Thyroid gland (tissue), 4 donors: Measurements from ENCODE around the gene TNFRSF11A. TPM values are rescaled to one million over a fixed set of nuclear protein-coding genes. Genes with fewer than 3 reads are reported as not detected.

Experiments
- DNase-seq, 2 donors: peaks; one replicate each; pipeline ENCODE4 v3.0.0-alpha.2; 2019
- H3K27ac ChIP-seq, 3 donors: fragments of 200-600 bp; sonication (generic); 1 replicate in 2 of 3; 2 replicates in 1 of 3; pipeline ENCODE4 v1.5.1; 2016 to 2019; ENCODE audit warnings: mild to moderate bottlenecking in 1 of 3, moderate library complexity in 1 of 3
- H3K27me3 ChIP-seq: fragments of 200-600 bp; sonication (generic); one replicate; pipeline ENCODE4 v1.5.1; 2019
- H3K36me3 ChIP-seq, 2 donors: fragments of 200-600 bp; sonication (generic); one replicate each; pipeline ENCODE4 v1.5.1; 2016 to 2019
- H3K4me1 ChIP-seq, 2 donors: fragments of 200-600 bp; sonication (generic); one replicate each; pipeline ENCODE4 v1.5.1; 2017 to 2019
- H3K4me3 ChIP-seq, 3 donors: fragments of 200-600 bp; sonication (generic); replicated peaks in 1 of 3; 1 replicate in 2 of 3; 2 replicates in 1 of 3; pipeline ENCODE4 v1.5.1; 2016; ENCODE audit warnings: mild to moderate bottlenecking in 1 of 3
- H3K9me3 ChIP-seq: fragments of 200-600 bp; sonication (generic); one replicate; pipeline ENCODE4 v1.5.1; 2017
- CTCF ChIP-seq, 6 experiments: fragments of 200-600 bp in 3 of 6; fragments of 450-650 bp in 3 of 6; sonication (generic) in 3 of 6; IDR thresholded peaks; one replicate each; pipeline ENCODE4 v1.5.1; 2016 to 2019; ENCODE audit warnings: antibody characterized with exemption in 6 of 6, mild to moderate bottlenecking in 2 of 6, inconsistent platforms in 1 of 6, moderate library complexity in 1 of 6
- POLR2A ChIP-seq, 2 donors: fragments of 450-650 bp; IDR thresholded peaks; one replicate each; pipeline ENCODE4 v1.6.1; 2017; ENCODE audit warnings: antibody characterized with exemption in 2 of 2, mild to moderate bottlenecking in 2 of 2, moderate library complexity in 1 of 2
- WGBS, 2 donors: methylation state at CpG; one replicate each; pipeline ENCODE4 v1.1.5; 2017; 5-methylcytosine and 5-hydroxymethylcytosine counted together
- intact Hi-C: fragments of 100-400 bp; cut with DNase I; formaldehyde crosslinking; loops from one replicate; pipeline ENCODE4 v1.15.1; 2023
- total RNA-seq, 4 donors: library from RNA; depleted of rRNA; stranded (reverse); fragments of >200 nt; gene quantifications; one replicate each; pipeline ENCODE4 v1.2.3, GENCODE V29; 2016

Gene TNFRSF11A
- total RNA-seq, 4 donors from 2014 or later, result 3.3 to 11.6 (median 6.7) TPM

- H3K4me3 ChIP-seq, result no peak overlapping the region
- H3K27ac ChIP-seq, result no peak overlapping the region
- TF ChIP-seq POLR2A (IDR thresholded peaks at IDR 0.05), result no peak
- TF ChIP-seq CTCF (IDR thresholded peaks at IDR 0.05), result no peak
- no peaks in the 10 kb centered on the region for H3K9me3 ChIP-seq
- intact Hi-C loops, result no loop called here
- no peak for DNase-seq
- H3K36me3 ChIP-seq, result no peaks in the 10 kb centered on the region
- peaks cover 0 to 16% of the 10 kb centered on the region in 2 donors for H3K4me1 ChIP-seq
- WGBS, 2 donors, result 76 to 78% methylated on average over 11 of the region's 11 CpGs
- H3K27me3 ChIP-seq, result no peaks in the 10 kb centered on the region
These were observed 110.4 kb downstream of the TNFRSF11A start for GRCh38 chr18:62435435-62436031.

- H3K27me3 ChIP-seq, result no peaks in the 10 kb centered on the region
- H3K27ac ChIP-seq, result peak overlapping the region in 2 of 3 donors; percentile 27 to 55
- H3K4me3 ChIP-seq, result no peak overlapping the region
- TF ChIP-seq CTCF (IDR thresholded peaks at IDR 0.05) (no peak), POLR2A (IDR thresholded peaks at IDR 0.05) (no peak)
- H3K9me3 ChIP-seq, result no peaks in the 10 kb centered on the region
- H3K4me1 ChIP-seq, result peaks cover 0 to 16% of the 10 kb centered on the region in 2 donors
- DNase-seq, result no peak
- intact Hi-C loops, result no loop called here
- 73 to 79% methylated on average over 7 of the region's 7 CpGs for WGBS, 2 donors
- H3K36me3 ChIP-seq, result no peaks in the 10 kb centered on the region
These were observed 111.6 kb downstream of the TNFRSF11A start for GRCh38 chr18:62436636-62437234.

GRCh38 chr18:62437235-62438017 is 112.3 kb downstream of the TNFRSF11A start:
- intact Hi-C loops, result no loop called here
- Histone ChIP-seq H3K4me3 (no peak overlapping the region), H3K36me3 (no peaks in the 10 kb centered on the region), H3K4me1 (peaks cover 0 to 16% of the 10 kb centered on the region in 2 donors), H3K9me3 (no peaks in the 10 kb centered on the region), H3K27ac (peak overlapping the region in 2 of 3 donors; percentile 27 to 55), H3K27me3 (no peaks in the 10 kb centered on the region)
- peak; percentile 42 to 46 for DNase-seq
- TF ChIP-seq CTCF (IDR thresholded peaks at IDR 0.05) (no peak), POLR2A (IDR thresholded peaks at IDR 0.05) (no peak)
- WGBS, 2 donors, result 36 to 50% methylated on average over 11 of the region's 11 CpGs

- Histone ChIP-seq H3K4me3 (no peak overlapping the region), H3K36me3 (no peaks in the 10 kb centered on the region), H3K9me3 (no peaks in the 10 kb centered on the region), H3K4me1 (peaks cover 0 to 16% of the 10 kb centered on the region in 2 donors), H3K27ac (peak overlapping the region in 2 of 3 donors; percentile 27 to 55), H3K27me3 (no peaks in the 10 kb centered on the region)
- no peak for DNase-seq
- intact Hi-C loops, result no loop called here
- WGBS, 2 donors, result 59 to 62% methylated on average over 10 of the region's 10 CpGs
- TF ChIP-seq CTCF (IDR thresholded peaks at IDR 0.05) (no peak), POLR2A (IDR thresholded peaks at IDR 0.05) (no peak)
These were observed 112.9 kb downstream of the TNFRSF11A start for GRCh38 chr18:62438018-62438329.

GRCh38 chr18:62438402-62438801 is 113.3 kb downstream of the TNFRSF11A start:
- intact Hi-C loops, result no loop called here
- WGBS, 2 donors, result 92 to 95% methylated on average over 12 of the region's 12 CpGs
- no peaks in the 10 kb centered on the region for H3K36me3 ChIP-seq
- H3K4me3 ChIP-seq, result no peak overlapping the region
- no peaks in the 10 kb centered on the region for H3K9me3 ChIP-seq
- H3K27me3 ChIP-seq, result no peaks in the 10 kb centered on the region
- DNase-seq, result no peak
- TF ChIP-seq CTCF (IDR thresholded peaks at IDR 0.05) (no peak), POLR2A (IDR thresholded peaks at IDR 0.05) (no peak)
- H3K27ac ChIP-seq, result no peak overlapping the region
- peaks cover 0 to 16% of the 10 kb centered on the region in 2 donors for H3K4me1 ChIP-seq
